HG02642 (cell line): ENCODE results near the gene PCCB.

Source experiments
- ATAC-seq: cut with Tn5 transposase; IDR thresholded peaks from one replicate; pipeline ENCODE4 v1.9.1; 2021; ENCODE audit warnings: mild to moderate bottlenecking; ENCODE audit not compliant: unreplicated experiment, poor library complexity

Gene PCCB

DNA sequence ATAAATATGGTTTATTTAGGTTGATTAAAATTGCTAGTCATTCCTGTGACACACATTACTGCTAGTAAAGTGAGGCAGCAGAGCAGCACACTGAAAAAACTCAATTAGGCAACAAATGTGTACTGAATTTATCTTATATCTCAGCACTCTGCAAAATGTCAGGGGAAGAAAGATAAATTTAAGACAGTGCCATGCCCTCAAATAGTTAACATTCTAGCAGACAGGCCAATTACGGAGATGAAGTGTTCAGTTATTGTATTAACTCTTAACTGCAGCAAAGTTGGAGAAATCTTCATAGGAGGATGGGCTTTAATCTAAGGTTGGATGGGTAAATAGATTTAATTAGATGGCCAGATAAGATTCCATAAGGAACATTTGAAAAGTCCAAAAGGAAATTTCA, 127.9 kb downstream of the PCCB start:
- ATAC-seq, result no peak
